KOPT-K1 (cell line): Measurements from ENCODE around the gene SAPCD1.
A peak's percentile ranks its signal among the peaks of the same experiment; 100 is the strongest.

ENCODE experiments used
- H3K27ac ChIP-seq: fragments of 200-600 bp; sonication (generic); 2 replicates; pipeline ENCODE4 v1.5.1; 2016; ENCODE audit warnings: antibody characterized with exemption, mild to moderate bottlenecking, low read depth, low read length; ENCODE audit not compliant: poor library complexity, severe bottlenecking
- H3K36me3 ChIP-seq: fragments of 200-600 bp; sonication (generic); 2 replicates; pipeline ENCODE4 v1.5.1; 2017; ENCODE audit warnings: antibody characterized with exemption, mild to moderate bottlenecking, low read length, moderate library complexity; ENCODE audit not compliant: insufficient read depth
- H3K9me3 ChIP-seq: fragments of 200-600 bp; sonication (generic); 2 replicates; pipeline ENCODE4 v1.5.1; 2017; ENCODE audit warnings: antibody characterized with exemption, low read length, mild to moderate bottlenecking; ENCODE audit not compliant: insufficient read depth, poor library complexity, severe bottlenecking

Gene SAPCD1

GRCh38 chr6:31725502-31726350 lies 36.7 kb upstream of the SAPCD1 start:
- Histone ChIP-seq H3K36me3 (peaks cover 19% of the 10 kb centered on the region), H3K9me3 (no peaks in the 10 kb centered on the region), H3K27ac (peak overlapping the region; percentile 19)

GRCh38 chr6:31727034-31727716 lies 35.3 kb upstream of the SAPCD1 start:
- no peaks in the 10 kb centered on the region for H3K9me3 ChIP-seq
- H3K36me3 ChIP-seq, result peaks cover 34% of the 10 kb centered on the region
- peak overlapping the region; percentile 59 for H3K27ac ChIP-seq

- peak overlapping the region; percentile 59 for H3K27ac ChIP-seq
- H3K9me3 ChIP-seq, result no peaks in the 10 kb centered on the region
- peaks cover 42% of the 10 kb centered on the region for H3K36me3 ChIP-seq
Measured at GRCh38 chr6:31727717-31728671, 34.5 kb upstream of the SAPCD1 start.

- peak within 1 kb of the TSS; percentile 64 for H3K27ac ChIP-seq
- peaks cover 51% of the 10 kb centered on the region for H3K36me3 ChIP-seq
- no peaks in the 10 kb centered on the region for H3K9me3 ChIP-seq
Measured at GRCh38 chr6:31728767-31729514, 33.5 kb upstream of the SAPCD1 start, which contains the start of gene DDAH2. DDAH2 (minus strand) TSS chr6:31729299; CDS start chr6:31729161, 138 bp downstream.

- H3K9me3 ChIP-seq, result no peaks in the 10 kb centered on the region
- H3K36me3 ChIP-seq, result peaks cover 57% of the 10 kb centered on the region
- peak overlapping the region; percentile 64 for H3K27ac ChIP-seq
Measured at GRCh38 chr6:31729515-31729978, 32.9 kb upstream of the SAPCD1 start.

GRCh38 chr6:31729979-31730630 lies 32.4 kb upstream of the SAPCD1 start:
- Histone ChIP-seq H3K27ac (peak overlapping the region; percentile 64), H3K36me3 (peaks cover 57% of the 10 kb centered on the region), H3K9me3 (no peaks in the 10 kb centered on the region)

- H3K36me3 ChIP-seq, result peaks cover 57% of the 10 kb centered on the region
- no peak overlapping the region for H3K27ac ChIP-seq
- no peaks in the 10 kb centered on the region for H3K9me3 ChIP-seq
Measured at GRCh38 chr6:31730631-31731086, 31.8 kb upstream of the SAPCD1 start.

GRCh38 chr6:31732029-31732428 lies 30.4 kb upstream of the SAPCD1 start:
- Histone ChIP-seq H3K36me3 (peaks cover 49% of the 10 kb centered on the region), H3K9me3 (no peaks in the 10 kb centered on the region), H3K27ac (no peak overlapping the region)

GRCh38 chr6:31733734-31734133 lies 28.7 kb upstream of the SAPCD1 start:
- Histone ChIP-seq H3K36me3 (peaks cover 44% of the 10 kb centered on the region), H3K9me3 (no peaks in the 10 kb centered on the region), H3K27ac (peak overlapping the region; percentile 98)

GRCh38 chr6:31734247-31734820 lies 28.1 kb upstream of the SAPCD1 start:
- H3K36me3 ChIP-seq, result peaks cover 44% of the 10 kb centered on the region
- H3K27ac ChIP-seq, result peak overlapping the region; percentile 98

GRCh38 chr6:31734821-31735406 lies 27.5 kb upstream of the SAPCD1 start:
- Histone ChIP-seq H3K27ac (peak overlapping the region; percentile 98), H3K9me3 (no peaks in the 10 kb centered on the region), H3K36me3 (peaks cover 44% of the 10 kb centered on the region)

More at GRCh38 chr6:31734247-31734820, 28.1 kb upstream of the SAPCD1 start:
- H3K9me3 ChIP-seq, result no peaks in the 10 kb centered on the region

GRCh38 chr6:31736021-31736767 lies 26.3 kb upstream of the SAPCD1 start, which contains the start of gene CLIC1:
CLIC1 (minus strand) TSS chr6:31736530; CDS start chr6:31736300, 230 bp downstream.
- Histone ChIP-seq H3K36me3 (peaks cover 35% of the 10 kb centered on the region), H3K9me3 (no peaks in the 10 kb centered on the region), H3K27ac (peak within 1 kb of the TSS; percentile 98)
